PC-9 (cell line): ENCODE measurements around the gene CENPP. TPM values are rescaled to one million over a fixed set of nuclear protein-coding genes. Genes with fewer than 3 reads are reported as not detected.

Experiments
- BruUV-seq: library from RNA; stranded (reverse); fragments of 400-500 nt; replicated peaks from 2 replicates; lab custom pipeline; 2021; lab: Mats Ljungman, UMichigan
- CTCF ChIA-PET: fragments of 300-600 bp; sonication (Branson Sonifier 250); formaldehyde crosslinking; loops from one replicate; lab custom pipeline; 2022; ENCODE audit warnings: antibody characterized with exemption; lab: Charles Lee
- POLR2A ChIA-PET: fragments of 300-600 bp; sonication (Branson Sonifier 250); formaldehyde crosslinking; loops from one replicate; lab custom pipeline; 2022; ENCODE audit warnings: antibody characterized with exemption; ENCODE audit not compliant: unreplicated experiment; lab: Charles Lee
- DNase-seq, 2 experiments: peaks; one replicate each; pipeline versions ENCODE4 v3.0.0 to v3.0.0-alpha.2; 2015 to 2022; ENCODE audit warnings: mixed read lengths in 1 of 2
- H2AFZ ChIP-seq: fragments of 200-600 bp; sonication (generic); 2 replicates; pipeline ENCODE4 v1.8.1; 2017; ENCODE audit warnings: antibody characterized with exemption
- H3F3A ChIP-seq: fragments of 200-600 bp; sonication (generic); 2 replicates; pipeline ENCODE4 v1.8.1; 2017; ENCODE audit warnings: antibody characterized with exemption, mild to moderate bottlenecking, low read depth; ENCODE audit not compliant: insufficient read depth
- H3K27ac ChIP-seq: fragments of 200-600 bp; sonication (generic); 2 replicates; pipeline ENCODE4 v1.6.1; 2016; ENCODE audit warnings: mixed run types
- H3K27me3 ChIP-seq: fragments of 200-600 bp; sonication (generic); 2 replicates; pipeline ENCODE4 v1.6.1; 2016; ENCODE audit warnings: low read depth, mixed run types; ENCODE audit not compliant: insufficient read depth
- H3K36me3 ChIP-seq: fragments of 200-600 bp; sonication (generic); 2 replicates; pipeline ENCODE4 v1.6.1; 2016; ENCODE audit warnings: low read depth, mixed run types
- H3K4me1 ChIP-seq: fragments of 200-600 bp; sonication (generic); replicated peaks from 2 replicates; pipeline ENCODE4 v1.6.1; 2016; ENCODE audit warnings: mixed run types; ENCODE audit not compliant: insufficient read depth
- H3K4me2 ChIP-seq: fragments of 200-600 bp; sonication (generic); 2 replicates; pipeline ENCODE4 v1.6.1; 2017; ENCODE audit warnings: mixed run types
- H3K4me3 ChIP-seq: fragments of 200-600 bp; sonication (generic); 2 replicates; pipeline ENCODE4 v1.6.1; 2016; ENCODE audit warnings: mixed run types
- H3K79me2 ChIP-seq: fragments of 200-600 bp; sonication (generic); 2 replicates; pipeline ENCODE4 v1.6.1; 2017; ENCODE audit warnings: low read depth, mixed run types
- H3K9me2 ChIP-seq: fragments of 200-600 bp; sonication (generic); 2 replicates; pipeline ENCODE4 v1.8.1; 2017; ENCODE audit warnings: mild to moderate bottlenecking; ENCODE audit not compliant: insufficient read depth
- H3K9me3 ChIP-seq: fragments of 200-600 bp; sonication (generic); 2 replicates; pipeline ENCODE4 v1.8.1; 2016; ENCODE audit warnings: low read depth; ENCODE audit not compliant: insufficient read depth
- H4K20me1 ChIP-seq: fragments of 200-600 bp; sonication (generic); 2 replicates; pipeline ENCODE4 v1.8.1; 2017; ENCODE audit not compliant: insufficient read depth
- EZH2 ChIP-seq: fragments of 200-600 bp; sonication (generic); IDR thresholded peaks from 2 replicates; pipeline ENCODE4 v1.8.0; 2017; ENCODE audit warnings: antibody characterized with exemption, low read depth
- intact Hi-C: fragments of 100-400 bp; cut with micrococcal nuclease; formaldehyde crosslinking; loops from one replicate; pipeline ENCODE4 v1.10.0; 2022; ENCODE audit not compliant: unreplicated experiment
- total RNA-seq: library from RNA; stranded (reverse); gene quantifications from 2 replicates; pipeline ENCODE4 v1.2.3, GENCODE V29; 2021
- TF ChIP-seq, protein P1 (sequence below): fragments of 200-600 bp; sonication (generic); conservative IDR thresholded peaks from 2 replicates; pipeline ENCODE4 v1.6.1; 2017; ENCODE audit warnings: mixed run types, antibody characterized with exemption, mild to moderate bottlenecking, moderate library complexity

The CENPP gene
- total RNA-seq, 1 experiment from 2014 or later: 10.0 TPM

- POLR2A ChIA-PET: no interaction called here
- BruUV-seq: no TSS peak
Observed at GRCh38 chr9:92601451-92601850, 275.7 kb downstream of the CENPP start.

GRCh38 chr9:92602413-92602812 is 276.7 kb downstream of the CENPP start:
- Histone ChIP-seq H3K27me3 (no peaks in the 10 kb centered on the region), H3K79me2 (no peaks in the 10 kb centered on the region), H3K4me1 (no peaks in the 10 kb centered on the region), H3K4me2 (no peak overlapping the region), H3K9me2 (no peaks in the 10 kb centered on the region), H3K4me3 (no peak overlapping the region), H2AFZ (no peak overlapping the region), H3K9me3 (no peaks in the 10 kb centered on the region; the same call in 1 of the 2 replicates), H3K36me3 (no peaks in the 10 kb centered on the region), H3K27ac (no peak overlapping the region), H3F3A (no peaks in the 10 kb centered on the region; the same call in 1 of the 2 replicates), H4K20me1 (no peaks in the 10 kb centered on the region)
- DNase-seq: no peak
- CTCF ChIA-PET: no interaction called here
- intact Hi-C loops: no loop called here
- POLR2A ChIA-PET: no interaction called here
- no peak for TF ChIP-seq EZH2
- TF ChIP-seq, protein P1, sequence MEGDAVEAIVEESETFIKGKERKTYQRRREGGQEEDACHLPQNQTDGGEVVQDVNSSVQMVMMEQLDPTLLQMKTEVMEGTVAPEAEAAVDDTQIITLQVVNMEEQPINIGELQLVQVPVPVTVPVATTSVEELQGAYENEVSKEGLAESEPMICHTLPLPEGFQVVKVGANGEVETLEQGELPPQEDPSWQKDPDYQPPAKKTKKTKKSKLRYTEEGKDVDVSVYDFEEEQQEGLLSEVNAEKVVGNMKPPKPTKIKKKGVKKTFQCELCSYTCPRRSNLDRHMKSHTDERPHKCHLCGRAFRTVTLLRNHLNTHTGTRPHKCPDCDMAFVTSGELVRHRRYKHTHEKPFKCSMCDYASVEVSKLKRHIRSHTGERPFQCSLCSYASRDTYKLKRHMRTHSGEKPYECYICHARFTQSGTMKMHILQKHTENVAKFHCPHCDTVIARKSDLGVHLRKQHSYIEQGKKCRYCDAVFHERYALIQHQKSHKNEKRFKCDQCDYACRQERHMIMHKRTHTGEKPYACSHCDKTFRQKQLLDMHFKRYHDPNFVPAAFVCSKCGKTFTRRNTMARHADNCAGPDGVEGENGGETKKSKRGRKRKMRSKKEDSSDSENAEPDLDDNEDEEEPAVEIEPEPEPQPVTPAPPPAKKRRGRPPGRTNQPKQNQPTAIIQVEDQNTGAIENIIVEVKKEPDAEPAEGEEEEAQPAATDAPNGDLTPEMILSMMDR: no peak
- BruUV-seq: no TSS peak

More at GRCh38 chr9:92601451-92601850, 275.7 kb downstream of the CENPP start:
- CTCF ChIA-PET: no interaction called here
- Histone ChIP-seq H3K27ac (no peak overlapping the region), H2AFZ (no peak overlapping the region), H3K27me3 (no peaks in the 10 kb centered on the region), H3K9me2 (no peaks in the 10 kb centered on the region), H3K4me2 (no peak overlapping the region), H3K4me3 (no peak overlapping the region), H3K4me1 (no peaks in the 10 kb centered on the region), H3F3A (no peaks in the 10 kb centered on the region; the same call in 1 of the 2 replicates), H3K36me3 (no peaks in the 10 kb centered on the region), H4K20me1 (no peaks in the 10 kb centered on the region), H3K79me2 (no peaks in the 10 kb centered on the region), H3K9me3 (no peaks in the 10 kb centered on the region; the same call in 1 of the 2 replicates)
- DNase-seq: no peak
- intact Hi-C loops: no loop called here
- TF ChIP-seq, protein P1: no peak
- TF ChIP-seq EZH2: no peak

DNA sequence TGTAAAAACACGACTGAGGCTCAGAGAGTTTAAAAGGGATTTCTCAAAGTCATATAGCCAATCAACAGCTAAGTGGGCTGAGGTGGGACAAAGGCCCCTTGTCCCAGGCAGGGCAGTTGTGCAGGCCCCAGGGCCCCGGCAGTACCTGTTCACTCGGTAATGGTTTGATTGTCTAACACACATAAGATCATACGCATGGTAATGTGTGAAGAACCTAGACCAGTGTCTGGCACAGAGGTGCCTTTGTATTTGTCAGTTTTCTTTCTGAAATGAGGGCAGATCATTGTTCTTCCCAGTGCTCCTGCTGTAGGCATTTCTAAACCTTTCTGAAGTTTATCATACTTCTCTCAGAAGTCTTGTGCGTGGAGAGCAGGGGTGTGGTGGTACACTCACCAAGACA is 277.3 kb downstream of the CENPP start:
- H3K4me1 ChIP-seq: no peaks in the 10 kb centered on the region
- H3K4me3 ChIP-seq: no peak overlapping the region
- ChIA-PET CTCF (no interaction called here), POLR2A (no interaction called here)
- H3K9me3 ChIP-seq: no peaks in the 10 kb centered on the region; the same call in 1 of the 2 replicates
- no peak overlapping the region for H2AFZ ChIP-seq
- no TSS peak for BruUV-seq
- no peaks in the 10 kb centered on the region for H3K36me3 ChIP-seq
- no peak overlapping the region for H3K27ac ChIP-seq
- H3K79me2 ChIP-seq: no peaks in the 10 kb centered on the region
- no peaks in the 10 kb centered on the region for H3K9me2 ChIP-seq
- H3K4me2 ChIP-seq: no peak overlapping the region
- TF ChIP-seq EZH2: no peak
- H3F3A ChIP-seq: no peaks in the 10 kb centered on the region; the same call in 1 of the 2 replicates
- intact Hi-C loops: no loop called here
- no peaks in the 10 kb centered on the region for H3K27me3 ChIP-seq
- DNase-seq: no peak
- no peaks in the 10 kb centered on the region for H4K20me1 ChIP-seq

DNA sequence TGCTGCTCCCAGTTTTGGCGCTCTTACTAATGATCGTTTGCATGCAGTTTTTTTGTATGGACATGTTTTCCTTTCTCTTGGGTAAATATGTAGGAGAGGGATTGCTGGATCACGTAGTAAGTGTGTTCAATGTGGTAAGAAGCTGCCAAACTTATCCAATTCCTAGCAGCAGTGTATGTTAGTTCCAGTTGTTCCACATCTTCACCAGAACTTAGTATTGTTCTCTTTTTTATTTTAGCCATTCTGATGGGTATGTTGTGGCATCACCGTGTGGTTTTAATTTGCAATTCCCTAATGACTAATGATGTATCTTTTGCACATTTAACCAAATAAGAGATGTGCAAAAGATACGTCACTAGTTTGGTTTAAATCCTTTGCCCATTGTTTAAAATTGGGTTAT is 278.2 kb downstream of the CENPP start:
- Histone ChIP-seq H3K27me3 (no peaks in the 10 kb centered on the region), H3K4me3 (no peak overlapping the region), H3K4me1 (no peaks in the 10 kb centered on the region), H3K9me3 (no peaks in the 10 kb centered on the region; the same call in 1 of the 2 replicates), H3K79me2 (no peaks in the 10 kb centered on the region), H3K9me2 (no peaks in the 10 kb centered on the region), H2AFZ (no peak overlapping the region), H3K27ac (no peak overlapping the region), H4K20me1 (no peaks in the 10 kb centered on the region), H3F3A (no peaks in the 10 kb centered on the region; the same call in 1 of the 2 replicates), H3K4me2 (no peak overlapping the region), H3K36me3 (no peaks in the 10 kb centered on the region)
- ChIA-PET CTCF (no interaction called here), POLR2A (interaction anchor here (0.6 kb wide), 1 partner anchor 66 kb away, joined by 4 read pairs; no protein-coding TSS in a partner anchor)
- DNase-seq: no peak
- BruUV-seq: no TSS peak
- intact Hi-C loops: no loop called here
- TF ChIP-seq EZH2: no peak
- TF ChIP-seq, protein P1: no peak
